Measurements from ENCODE around the gene FLOT1.

FLOT1 gene

GRCh38 chr6:30684386-30685156, 57.9 kb downstream of the FLOT1 start:
- no CpG with 5 or more reads among the region's 21 CpGs for WGBS, 2 donors (ENCODE audit: extremely low coverage in 2 of 2, insufficient read length in 2 of 2, insufficient replicate concordance in 1 of 2)
- H3K36me3 ChIP-seq (replicated peaks in 1 of 2; ENCODE audit: control insufficient read depth in 2 of 2, insufficient read depth in 2 of 2, low read length in 2 of 2) = peaks cover 3 to 59% of the 10 kb centered on the region in 2 donors
- no peak for DNase-seq (ENCODE audit: low spot score)
- H2AK5ac ChIP-seq (ENCODE audit: low read depth, low read length) = peak overlapping the region; percentile 61
- no peak overlapping the region for H3K14ac ChIP-seq (ENCODE audit: low read length)
- H3K4me2 ChIP-seq (ENCODE audit: insufficient read depth, low read length, poor library complexity, severe bottlenecking) = peak overlapping the region; percentile 56
- H4K91ac ChIP-seq (ENCODE audit: low read depth, low read length, poor library complexity) = no peak overlapping the region
- H4K8ac ChIP-seq (ENCODE audit: low read depth, low read length) = no peak overlapping the region
- H2BK15ac ChIP-seq (ENCODE audit: low read length) = peak overlapping the region; percentile 46
- peak overlapping the region; percentile 87 for H3K9ac ChIP-seq (ENCODE audit: low read depth, low read length, poor library complexity)
- H3K4ac ChIP-seq (ENCODE audit: low read length) = no peak overlapping the region
- no peak overlapping the region for H3K23ac ChIP-seq (ENCODE audit: low read depth, low read length, poor library complexity)
- no peak overlapping the region for H2BK5ac ChIP-seq (ENCODE audit: low read length)
- no peak overlapping the region for H2BK120ac ChIP-seq (ENCODE audit: low read depth, low read length)
- peak overlapping the region; percentile 51 for H3K18ac ChIP-seq (ENCODE audit: low read length)
- no peaks in the 10 kb centered on the region for H3K9me3 ChIP-seq (replicated peaks in 1 of 2; ENCODE audit: control insufficient read depth in 2 of 2, insufficient read depth in 1 of 2, low read depth in 1 of 2, low read length in 2 of 2)
- H3K4me3 ChIP-seq (ENCODE audit: low read length in 2 of 2) = peak overlapping the region; percentile 31 to 83
- H3K27me3 ChIP-seq (ENCODE audit: control insufficient read depth in 3 of 3, insufficient read depth in 3 of 3, low read depth in 1 of 3, low read length in 3 of 3) = no peaks in the 10 kb centered on the region
- no peak overlapping the region for H3K27ac ChIP-seq (replicated peaks; ENCODE audit: low read length)
- H3K79me1 ChIP-seq (ENCODE audit: low read depth, low read length) = peaks cover 7% of the 10 kb centered on the region
- no peak overlapping the region for H2BK12ac ChIP-seq (ENCODE audit: low read length)
- H2AFZ ChIP-seq (ENCODE audit: low read length) = no peak overlapping the region
- peaks cover 56 to 59% of the 10 kb centered on the region in 2 donors for H3K4me1 ChIP-seq (ENCODE audit: control insufficient read depth in 2 of 2, insufficient read depth in 1 of 2, low read depth in 1 of 2, low read length in 2 of 2)

- H3K27ac ChIP-seq (replicated peaks; ENCODE audit: low read length) = peak overlapping the region; percentile 1
- H2AK5ac ChIP-seq (ENCODE audit: low read depth, low read length) = peak overlapping the region; percentile 61
- no CpG with 5 or more reads among the region's 2 CpGs for WGBS, 2 donors (ENCODE audit: extremely low coverage in 2 of 2, insufficient read length in 2 of 2, insufficient replicate concordance in 1 of 2)
- H3K27me3 ChIP-seq (ENCODE audit: control insufficient read depth in 3 of 3, insufficient read depth in 3 of 3, low read depth in 1 of 3, low read length in 3 of 3) = no peaks in the 10 kb centered on the region
- no peak overlapping the region for H3K4ac ChIP-seq (ENCODE audit: low read length)
- H4K8ac ChIP-seq (ENCODE audit: low read depth, low read length) = no peak overlapping the region
- H3K36me3 ChIP-seq (replicated peaks in 1 of 2; ENCODE audit: control insufficient read depth in 2 of 2, insufficient read depth in 2 of 2, low read length in 2 of 2) = peaks cover 3 to 56% of the 10 kb centered on the region in 2 donors
- H2BK15ac ChIP-seq (ENCODE audit: low read length) = no peak overlapping the region
- H3K4me2 ChIP-seq (ENCODE audit: insufficient read depth, low read length, poor library complexity, severe bottlenecking) = peak overlapping the region; percentile 56
- H3K9ac ChIP-seq (ENCODE audit: low read depth, low read length, poor library complexity) = no peak overlapping the region
- peak overlapping the region in 1 of 2 donors; percentile 83 for H3K4me3 ChIP-seq (ENCODE audit: low read length in 2 of 2)
- H3K14ac ChIP-seq (ENCODE audit: low read length) = no peak overlapping the region
- H2BK12ac ChIP-seq (ENCODE audit: low read length) = no peak overlapping the region
- no peak overlapping the region for H3K23ac ChIP-seq (ENCODE audit: low read depth, low read length, poor library complexity)
- peaks cover 55 to 56% of the 10 kb centered on the region in 2 donors for H3K4me1 ChIP-seq (ENCODE audit: control insufficient read depth in 2 of 2, insufficient read depth in 1 of 2, low read depth in 1 of 2, low read length in 2 of 2)
- H4K91ac ChIP-seq (ENCODE audit: low read depth, low read length, poor library complexity) = no peak overlapping the region
- no peak overlapping the region for H2BK120ac ChIP-seq (ENCODE audit: low read depth, low read length)
- peaks cover 7% of the 10 kb centered on the region for H3K79me1 ChIP-seq (ENCODE audit: low read depth, low read length)
- no peak overlapping the region for H3K18ac ChIP-seq (ENCODE audit: low read length)
- H2BK5ac ChIP-seq (ENCODE audit: low read length) = no peak overlapping the region
- DNase-seq (ENCODE audit: low spot score) = no peak
- H2AFZ ChIP-seq (ENCODE audit: low read length) = no peak overlapping the region
- H3K9me3 ChIP-seq (replicated peaks in 1 of 2; ENCODE audit: control insufficient read depth in 2 of 2, insufficient read depth in 1 of 2, low read depth in 1 of 2, low read length in 2 of 2) = no peaks in the 10 kb centered on the region
These were observed 58.5 kb downstream of the FLOT1 start for GRCh38 chr6:30683980-30684338.

GRCh38 chr6:30683183-30683979, 59.1 kb downstream of the FLOT1 start:
- no peak overlapping the region for H2BK5ac ChIP-seq (ENCODE audit: low read length)
- DNase-seq (ENCODE audit: low spot score) = no peak
- H3K9me3 ChIP-seq (replicated peaks in 1 of 2; ENCODE audit: control insufficient read depth in 2 of 2, insufficient read depth in 1 of 2, low read depth in 1 of 2, low read length in 2 of 2) = no peaks in the 10 kb centered on the region
- H3K4ac ChIP-seq (ENCODE audit: low read length) = no peak overlapping the region
- peak overlapping the region; percentile 44 for H3K9ac ChIP-seq (ENCODE audit: low read depth, low read length, poor library complexity)
- no peak overlapping the region for H3K23ac ChIP-seq (ENCODE audit: low read depth, low read length, poor library complexity)
- H3K4me1 ChIP-seq (ENCODE audit: control insufficient read depth in 2 of 2, insufficient read depth in 1 of 2, low read depth in 1 of 2, low read length in 2 of 2) = peaks cover 50 to 51% of the 10 kb centered on the region in 2 donors
- no peak overlapping the region for H2AFZ ChIP-seq (ENCODE audit: low read length)
- no peak overlapping the region for H2BK15ac ChIP-seq (ENCODE audit: low read length)
- H3K4me2 ChIP-seq (ENCODE audit: insufficient read depth, low read length, poor library complexity, severe bottlenecking) = peak overlapping the region; percentile 56
- H2BK12ac ChIP-seq (ENCODE audit: low read length) = no peak overlapping the region
- no CpG with 5 or more reads among the region's 7 CpGs for WGBS, 2 donors (ENCODE audit: extremely low coverage in 2 of 2, insufficient read length in 2 of 2, insufficient replicate concordance in 1 of 2)
- H3K36me3 ChIP-seq (replicated peaks in 1 of 2; ENCODE audit: control insufficient read depth in 2 of 2, insufficient read depth in 2 of 2, low read length in 2 of 2) = peaks cover 7 to 55% of the 10 kb centered on the region in 2 donors
- no peak overlapping the region for H4K8ac ChIP-seq (ENCODE audit: low read depth, low read length)
- no peaks in the 10 kb centered on the region for H3K27me3 ChIP-seq (ENCODE audit: control insufficient read depth in 3 of 3, insufficient read depth in 3 of 3, low read depth in 1 of 3, low read length in 3 of 3)
- peak overlapping the region; percentile 60 for H3K27ac ChIP-seq (replicated peaks; ENCODE audit: low read length)
- H3K4me3 ChIP-seq (ENCODE audit: low read length in 2 of 2) = peak overlapping the region; percentile 44 to 83
- peaks cover 5% of the 10 kb centered on the region for H3K79me1 ChIP-seq (ENCODE audit: low read depth, low read length)
- peak overlapping the region; percentile 56 for H2AK5ac ChIP-seq (ENCODE audit: low read depth, low read length)
- no peak overlapping the region for H2BK120ac ChIP-seq (ENCODE audit: low read depth, low read length)
- no peak overlapping the region for H3K14ac ChIP-seq (ENCODE audit: low read length)
- H3K18ac ChIP-seq (ENCODE audit: low read length) = peak overlapping the region; percentile 81
- H4K91ac ChIP-seq (ENCODE audit: low read depth, low read length, poor library complexity) = no peak overlapping the region
